ENCODE results near the gene SLC22A31. TPM values are rescaled to one million over a fixed set of nuclear protein-coding genes. Genes with fewer than 3 reads are reported as not detected.
"Not testable (repeated sequence)": the region's sequence is repeated elsewhere in the genome, so short reads cannot be mapped to it uniquely, and the experiment has no call there.

SLC22A31 gene
- total and polyA plus RNA-seq, 3 experiments from 2014 or later = not detected

GRCh38 chr16:89188471-89189357 is 11.6 kb downstream of the SLC22A31 start:
- H3K4me1 Mint-ChIP-seq; H3K36me3 ChIP-seq (ENCODE audit: insufficient read depth, low read length); POLR2A ChIA-PET; H3K9me3 ChIP-seq (ENCODE audit: low read length); H3K4me3 ChIP-seq (ENCODE audit: low read length); H3K27ac ChIP-seq (ENCODE audit: low read depth, low read length); CTCF ChIA-PET; H3K4me1 ChIP-seq (ENCODE audit: insufficient read depth, low read length); H3K27me3 Mint-ChIP-seq; H3K27me3 ChIP-seq (ENCODE audit: insufficient read depth, low read length, poor library complexity, severe bottlenecking); H3K9me3 Mint-ChIP-seq; H3K36me3 Mint-ChIP-seq: not testable (repeated sequence)
- peak overlapping the region in 3 of 8 donors; percentile 63 to 83 (median 74) for H3K27ac Mint-ChIP-seq
- peak overlapping the region in 1 of 7 donors; percentile 24 for H3K4me3 Mint-ChIP-seq
- peak in 1 of 5 donors; percentile 43 for DNase-seq

GRCh38 chr16:89187770-89188392 is 12.5 kb downstream of the SLC22A31 start:
- H3K9me3 ChIP-seq (ENCODE audit: low read length) = no peaks in the 10 kb centered on the region
- no peaks in the 10 kb centered on the region for H3K4me1 ChIP-seq (ENCODE audit: insufficient read depth, low read length)
- H3K27ac ChIP-seq (ENCODE audit: low read depth, low read length) = no peak overlapping the region
- H3K36me3 Mint-ChIP-seq = no peaks in the 10 kb centered on the region
- POLR2A ChIA-PET = no interaction called here
- H3K27me3 Mint-ChIP-seq = peaks cover 0 to 5% of the 10 kb centered on the region in 2 donors
- no peaks in the 10 kb centered on the region for H3K36me3 ChIP-seq (ENCODE audit: insufficient read depth, low read length)
- no peak overlapping the region for H3K4me3 ChIP-seq (ENCODE audit: low read length)
- DNase-seq = peak in 1 of 5 donors; percentile 54
- no peaks in the 10 kb centered on the region for H3K27me3 ChIP-seq (ENCODE audit: insufficient read depth, low read length, poor library complexity, severe bottlenecking)
- CTCF ChIA-PET = no interaction called here
- H3K9me3 Mint-ChIP-seq = peaks cover 0 to 6% (median 0%) of the 10 kb centered on the region in 5 donors
- peaks cover 0 to 5% (median 0%) of the 10 kb centered on the region in 3 donors for H3K4me1 Mint-ChIP-seq
- peak overlapping the region in 4 of 8 donors; percentile 52 to 88 (median 73) for H3K27ac Mint-ChIP-seq
- peak overlapping the region in 1 of 7 donors; percentile 50 for H3K4me3 Mint-ChIP-seq

GRCh38 chr16:89187032-89187769 is 13.1 kb downstream of the SLC22A31 start:
- peaks cover 0 to 5% (median 0%) of the 10 kb centered on the region in 3 donors for H3K4me1 Mint-ChIP-seq
- H3K27ac Mint-ChIP-seq = peak overlapping the region; percentile 14 to 88 (median 73)
- Histone ChIP-seq H3K4me1 (ENCODE audit: insufficient read depth, low read length) (no peaks in the 10 kb centered on the region), H3K36me3 (ENCODE audit: insufficient read depth, low read length) (no peaks in the 10 kb centered on the region), H3K4me3 (ENCODE audit: low read length) (no peak overlapping the region), H3K27ac (ENCODE audit: low read depth, low read length) (no peak overlapping the region), H3K27me3 (ENCODE audit: insufficient read depth, low read length, poor library complexity, severe bottlenecking) (no peaks in the 10 kb centered on the region), H3K9me3 (ENCODE audit: low read length) (no peaks in the 10 kb centered on the region)
- POLR2A ChIA-PET = no interaction called here
- peak overlapping the region in 4 of 7 donors; percentile 40 to 50 (median 43) for H3K4me3 Mint-ChIP-seq
- no peaks in the 10 kb centered on the region for H3K36me3 Mint-ChIP-seq
- H3K9me3 Mint-ChIP-seq = peaks cover 0 to 6% (median 0%) of the 10 kb centered on the region in 5 donors
- H3K27me3 Mint-ChIP-seq = peaks cover 0 to 5% of the 10 kb centered on the region in 2 donors
- DNase-seq = peak in 4 of 5 donors; percentile 27 to 69 (median 52)
- CTCF ChIA-PET = no interaction called here

- H3K27ac ChIP-seq (ENCODE audit: low read depth, low read length); H3K9me3 ChIP-seq (ENCODE audit: low read length); POLR2A ChIA-PET; CTCF ChIA-PET; H3K36me3 Mint-ChIP-seq; H3K27me3 ChIP-seq (ENCODE audit: insufficient read depth, low read length, poor library complexity, severe bottlenecking); H3K36me3 ChIP-seq (ENCODE audit: insufficient read depth, low read length); H3K27me3 Mint-ChIP-seq; H3K4me1 Mint-ChIP-seq; H3K4me1 ChIP-seq (ENCODE audit: insufficient read depth, low read length); H3K4me3 Mint-ChIP-seq; H3K9me3 Mint-ChIP-seq; H3K4me3 ChIP-seq (ENCODE audit: low read length): not testable (repeated sequence)
- peak in 1 of 5 donors; percentile 49 for DNase-seq
- H3K27ac Mint-ChIP-seq = peak overlapping the region in 1 of 8 donors; percentile 80
Measured at GRCh38 chr16:89186593-89187031, 13.7 kb downstream of the SLC22A31 start.

GRCh38 chr16:89185887-89186592 is 14.3 kb downstream of the SLC22A31 start:
- H3K9me3 Mint-ChIP-seq; H3K36me3 Mint-ChIP-seq; H3K27me3 Mint-ChIP-seq; CTCF ChIA-PET; H3K4me1 Mint-ChIP-seq; H3K4me3 Mint-ChIP-seq; H3K27me3 ChIP-seq (ENCODE audit: insufficient read depth, low read length, poor library complexity, severe bottlenecking); H3K4me3 ChIP-seq (ENCODE audit: low read length); H3K36me3 ChIP-seq (ENCODE audit: insufficient read depth, low read length); H3K4me1 ChIP-seq (ENCODE audit: insufficient read depth, low read length); H3K27ac Mint-ChIP-seq; H3K9me3 ChIP-seq (ENCODE audit: low read length); POLR2A ChIA-PET; H3K27ac ChIP-seq (ENCODE audit: low read depth, low read length): not testable (repeated sequence)
- DNase-seq = peak in 1 of 5 donors; percentile 46

GRCh38 chr16:89184933-89185794 is 15.2 kb downstream of the SLC22A31 start:
- H3K9me3 ChIP-seq (ENCODE audit: low read length) = no peaks in the 10 kb centered on the region
- Mint-ChIP-seq H3K27me3 (peaks cover 0 to 5% of the 10 kb centered on the region in 2 donors), H3K4me1 (peaks cover 0 to 2% (median 0%) of the 10 kb centered on the region in 3 donors), H3K36me3 (no peaks in the 10 kb centered on the region), H3K4me3 (no peak overlapping the region), H3K27ac (peak overlapping the region in 2 of 8 donors; percentile 32 to 93), H3K9me3 (peaks cover 0 to 6% (median 0%) of the 10 kb centered on the region in 5 donors)
- no peak overlapping the region for H3K4me3 ChIP-seq (ENCODE audit: low read length)
- ChIA-PET CTCF (no interaction called here), POLR2A (no interaction called here)
- no peaks in the 10 kb centered on the region for H3K27me3 ChIP-seq (ENCODE audit: insufficient read depth, low read length, poor library complexity, severe bottlenecking)
- no peaks in the 10 kb centered on the region for H3K36me3 ChIP-seq (ENCODE audit: insufficient read depth, low read length)
- H3K4me1 ChIP-seq (ENCODE audit: insufficient read depth, low read length) = no peaks in the 10 kb centered on the region
- no peak overlapping the region for H3K27ac ChIP-seq (ENCODE audit: low read depth, low read length)
- peak in 3 of 5 donors; percentile 45 to 77 (median 57) for DNase-seq

- Histone ChIP-seq H3K4me3 (ENCODE audit: low read length) (no peak overlapping the region), H3K36me3 (ENCODE audit: insufficient read depth, low read length) (no peaks in the 10 kb centered on the region), H3K27me3 (ENCODE audit: insufficient read depth, low read length, poor library complexity, severe bottlenecking) (no peaks in the 10 kb centered on the region), H3K4me1 (ENCODE audit: insufficient read depth, low read length) (no peaks in the 10 kb centered on the region), H3K9me3 (ENCODE audit: low read length) (no peaks in the 10 kb centered on the region), H3K27ac (ENCODE audit: low read depth, low read length) (no peak overlapping the region)
- Mint-ChIP-seq H3K27ac (peak overlapping the region in 2 of 8 donors; percentile 37 to 93), H3K4me3 (no peak overlapping the region), H3K9me3 (peaks cover 0 to 6% (median 0%) of the 10 kb centered on the region in 5 donors), H3K4me1 (no peaks in the 10 kb centered on the region), H3K36me3 (no peaks in the 10 kb centered on the region), H3K27me3 (peaks cover 0 to 5% of the 10 kb centered on the region in 2 donors)
- CTCF ChIA-PET = no interaction called here
- no peak for DNase-seq
- POLR2A ChIA-PET = no interaction called here
Measured at GRCh38 chr16:89184677-89184932, 15.7 kb downstream of the SLC22A31 start.

All from CD8-positive, alpha-beta memory T cell (primary cell).